NCI-H82 treated with DMSO at 0.1 percent for 48 hours (cell line): ENCODE measurements around the gene PAQR8.
"Not testable (repeated sequence)": the region's sequence is repeated elsewhere in the genome, so short reads cannot be mapped to it uniquely, and the experiment has no call there.

ENCODE experiments used
- DNase-seq: peaks from one replicate; lab custom pipeline; 2025; ENCODE audit not compliant: unreplicated experiment; lab: John Stamatoyannopoulos, UW

PAQR8 gene

GRCh38 chr6:52405243-52405642, 43.3 kb downstream of the PAQR8 start:
- DNase-seq = no peak

DNA sequence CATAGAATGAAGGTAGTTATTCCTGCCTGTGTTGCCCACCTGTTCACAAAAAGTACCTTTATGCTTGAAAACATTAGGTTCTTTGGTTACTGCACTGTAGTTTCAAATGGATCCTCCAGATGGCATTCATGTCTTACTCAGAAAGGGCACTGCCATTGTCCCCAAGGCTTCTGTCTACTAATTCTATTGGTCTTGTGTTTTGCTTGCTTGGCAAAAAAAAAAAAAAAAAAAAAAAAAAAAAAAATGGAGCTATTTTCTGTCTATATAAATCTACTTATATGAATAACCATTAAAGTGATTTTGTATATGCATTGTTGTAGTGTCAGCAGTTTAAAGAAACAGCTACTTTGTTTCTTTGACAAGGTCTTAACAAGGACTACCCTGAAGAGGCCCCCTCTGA, 45.5 kb downstream of the PAQR8 start:
- peak; percentile 18 for DNase-seq

DNA sequence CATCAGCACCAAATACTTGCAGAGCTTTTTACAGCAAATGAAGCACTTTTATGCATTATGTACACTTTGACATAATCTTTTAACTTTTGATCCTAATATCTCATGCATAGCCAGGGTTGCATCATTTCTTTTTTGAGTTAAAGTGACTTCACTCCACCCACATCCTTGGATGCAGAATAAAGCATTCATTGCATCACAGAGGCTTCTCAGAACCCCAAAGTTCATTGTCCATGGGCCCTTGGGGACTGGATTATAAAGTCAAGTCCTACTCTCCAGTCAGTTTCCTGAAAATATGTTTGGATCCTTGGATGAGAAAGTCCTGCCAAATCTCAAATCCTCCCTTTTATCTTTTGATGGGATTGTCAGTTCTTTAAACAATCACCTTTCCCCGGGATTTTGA, 47.5 kb downstream of the PAQR8 start:
- DNase-seq = no peak

- no peak for DNase-seq
Measured at GRCh38 chr6:52410979-52411378, 49.0 kb downstream of the PAQR8 start.

DNA sequence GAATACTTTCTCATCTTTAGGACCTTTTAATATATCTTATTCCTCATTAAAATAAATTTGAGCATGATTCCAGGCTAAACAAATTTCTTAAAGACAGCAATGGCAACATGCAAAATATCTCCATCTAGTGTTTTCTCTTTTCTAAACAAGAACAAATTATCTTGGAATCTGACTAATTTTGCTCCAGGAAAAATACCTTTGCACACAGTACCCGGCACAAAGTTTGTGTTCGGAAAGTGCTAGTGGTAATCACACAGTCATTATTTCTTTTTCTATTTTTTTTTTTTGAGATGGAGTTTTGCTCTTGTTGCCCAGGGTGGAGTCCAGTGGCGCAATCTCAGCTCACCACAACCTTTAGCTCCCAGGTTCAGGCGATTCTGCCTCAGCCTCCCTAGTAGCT, 50.0 kb downstream of the PAQR8 start:
- no peak for DNase-seq

- DNase-seq = no peak
Measured at GRCh38 chr6:52415333-52415732, 53.4 kb downstream of the PAQR8 start.

GRCh38 chr6:52415917-52416628, 54.1 kb downstream of the PAQR8 start:
- no peak for DNase-seq

- DNase-seq = peak; percentile 30
Measured at GRCh38 chr6:52416629-52417151, 54.7 kb downstream of the PAQR8 start.

GRCh38 chr6:52417675-52418111, 55.7 kb downstream of the PAQR8 start:
- DNase-seq = peak; percentile 69

DNA sequence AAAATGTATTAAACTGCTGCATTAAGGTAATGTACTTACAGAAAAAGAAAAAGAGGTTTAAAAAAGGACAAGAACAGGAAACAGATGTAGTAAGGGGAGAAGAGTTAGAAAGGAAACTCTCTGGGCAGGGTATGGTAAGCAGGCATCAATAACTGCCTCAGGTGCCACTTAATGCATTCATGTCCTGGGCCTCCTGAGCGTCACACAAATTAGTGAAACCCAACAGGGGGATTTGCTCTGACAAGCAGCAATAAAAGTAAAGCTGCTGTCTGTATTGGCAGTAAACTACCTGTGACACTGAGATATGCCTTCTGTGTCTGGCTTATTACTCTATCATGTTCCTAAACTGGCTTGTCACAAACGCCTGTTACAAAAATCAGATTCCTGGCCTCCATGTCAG, 56.7 kb downstream of the PAQR8 start:
- DNase-seq = no peak

DNA sequence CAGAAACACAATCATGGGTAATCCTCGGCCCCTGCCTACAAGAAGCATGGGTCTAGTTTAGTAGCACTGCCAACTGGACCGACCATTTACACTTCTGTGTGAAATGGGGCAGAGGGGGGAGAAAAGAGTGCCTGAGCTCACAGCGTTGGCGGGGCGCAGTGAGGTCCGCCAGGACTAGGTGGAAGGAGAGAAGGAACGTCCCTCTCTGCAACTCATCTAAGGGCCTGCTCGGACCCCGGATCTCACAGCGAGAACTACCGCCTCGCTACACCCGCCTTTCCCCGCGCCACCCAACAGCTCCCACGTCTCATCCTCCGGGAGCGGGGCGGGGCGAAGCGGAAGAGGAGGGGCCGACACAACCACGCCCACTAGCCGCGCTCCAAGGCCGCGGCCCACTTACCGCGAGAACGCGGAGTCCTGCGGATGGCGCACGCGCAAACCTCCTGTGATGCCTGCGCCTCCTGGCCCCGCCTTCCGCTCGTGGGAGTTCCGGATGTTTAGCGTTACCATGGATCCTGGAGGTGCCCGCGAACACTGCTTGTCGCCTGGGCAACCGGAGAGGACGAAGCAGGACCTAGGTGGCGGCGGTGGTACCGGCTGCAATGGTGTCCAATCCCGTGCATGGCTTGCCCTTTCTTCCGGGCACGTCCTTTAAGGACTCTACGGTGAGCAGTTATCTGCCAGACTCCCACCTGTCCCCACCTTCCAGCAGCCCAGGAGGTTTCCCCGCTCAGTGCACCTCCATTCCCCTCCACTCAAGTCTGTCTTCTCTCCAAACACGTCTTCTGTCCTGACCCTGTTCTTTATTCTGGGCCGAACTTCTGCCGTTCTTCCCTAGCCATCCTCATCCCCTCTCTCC, 58.1 kb downstream of the PAQR8 start, which contains the start of gene EFHC1:
TSS of gene EFHC1 (plus strand) at position 534 of the 859 bp plus-strand sequence. CDS start at position 603, 69 bp downstream.
- peak; percentile 95 for DNase-seq

DNA sequence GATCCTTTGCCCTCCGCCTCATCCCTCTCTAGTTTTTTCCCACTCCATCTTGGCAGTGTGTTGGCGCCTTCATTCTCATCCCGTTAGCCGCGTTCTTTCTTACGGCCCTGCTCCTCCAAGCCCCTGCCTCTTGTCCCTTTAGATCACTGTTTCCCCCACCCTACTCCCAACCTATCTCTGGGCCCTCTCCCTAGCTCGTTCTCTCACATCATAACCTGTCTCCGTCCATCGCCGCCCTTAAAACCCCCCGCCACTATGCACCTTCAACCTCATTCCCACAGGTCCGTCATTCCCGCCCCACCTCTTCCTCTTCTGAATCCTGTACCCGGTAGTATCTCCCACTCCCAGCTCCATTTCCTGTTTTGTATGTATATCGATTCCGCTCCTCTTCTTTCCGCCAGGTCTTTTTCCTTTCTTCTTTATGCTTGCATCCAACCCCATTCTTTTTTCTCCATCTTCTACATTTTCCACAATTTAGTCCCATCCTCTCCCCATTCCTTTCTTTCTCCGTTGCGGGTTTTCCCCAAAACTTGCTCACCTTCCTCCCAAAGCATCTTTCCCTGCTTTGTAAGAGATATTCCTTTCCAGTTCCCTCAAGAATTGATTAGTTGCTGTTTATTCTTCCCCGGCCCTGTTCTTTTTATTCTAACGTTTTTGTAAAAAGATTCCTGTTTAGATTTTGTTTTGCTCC, 58.9 kb downstream of the PAQR8 start:
- peak; percentile 54 for DNase-seq

DNA sequence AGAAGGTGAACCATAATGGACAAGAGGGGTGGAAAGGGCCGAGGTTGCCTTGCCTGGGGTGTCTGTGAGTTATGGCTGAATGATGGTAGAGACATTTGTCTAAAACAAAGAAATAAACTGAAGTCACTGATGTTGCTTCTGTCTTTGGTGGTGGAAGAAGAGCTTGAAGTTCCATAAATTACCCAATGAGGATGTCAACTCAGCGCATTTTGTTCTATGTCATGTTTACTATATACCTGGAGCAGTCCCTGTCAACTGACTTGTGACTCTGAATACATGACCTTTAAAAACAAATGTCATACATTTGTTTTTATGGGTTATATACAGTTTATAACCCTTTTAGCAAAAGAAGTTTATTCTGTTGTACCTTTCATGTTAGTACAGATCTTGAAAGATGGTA, 60.2 kb downstream of the PAQR8 start:
- DNase-seq = no peak

DNA sequence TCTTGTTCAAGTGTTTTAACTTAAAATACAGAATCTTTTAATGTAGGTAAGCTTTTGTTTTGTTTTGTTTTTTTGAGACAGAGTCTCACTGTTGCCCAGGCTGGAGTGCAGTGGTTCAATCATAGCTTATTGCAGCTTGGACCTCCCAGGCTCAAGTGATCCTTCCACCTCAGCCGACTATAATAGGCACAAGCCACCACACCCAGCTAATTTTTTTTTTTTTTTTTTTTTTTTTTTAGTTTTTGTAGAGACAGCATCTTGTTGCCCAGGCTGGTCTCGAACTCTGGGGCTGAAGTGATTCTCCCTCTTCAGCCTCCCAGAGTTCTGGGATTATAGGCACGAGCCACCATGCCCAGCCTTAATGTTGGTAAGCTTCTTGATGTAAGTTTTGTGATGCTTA, 61.5 kb downstream of the PAQR8 start:
- no peak for DNase-seq

DNA sequence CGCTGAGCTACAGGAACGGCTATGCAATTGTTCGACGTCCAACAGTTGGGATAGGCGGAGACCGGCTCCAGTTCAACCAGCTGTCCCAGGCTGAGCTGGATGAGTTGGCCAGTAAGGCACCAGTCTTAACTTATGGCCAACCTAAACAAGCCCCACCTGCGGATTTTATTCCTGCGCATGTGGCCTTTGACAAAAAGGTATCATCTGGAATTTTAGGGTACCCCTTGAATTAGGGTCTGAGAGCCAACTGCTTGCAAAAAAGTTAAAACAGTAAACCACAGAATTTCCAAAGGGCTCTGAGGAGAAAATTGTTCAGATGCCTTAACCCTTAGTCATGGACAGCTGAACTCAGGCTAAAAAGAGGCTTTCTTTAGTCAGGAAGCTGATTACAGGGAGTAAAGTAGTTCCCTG, 62.0 kb downstream of the PAQR8 start:
- DNase-seq = no peak

GRCh38 chr6:52424513-52424912, 62.6 kb downstream of the PAQR8 start:
- DNase-seq = no peak

GRCh38 chr6:52426667-52427066, 64.7 kb downstream of the PAQR8 start:
- no peak for DNase-seq

DNA sequence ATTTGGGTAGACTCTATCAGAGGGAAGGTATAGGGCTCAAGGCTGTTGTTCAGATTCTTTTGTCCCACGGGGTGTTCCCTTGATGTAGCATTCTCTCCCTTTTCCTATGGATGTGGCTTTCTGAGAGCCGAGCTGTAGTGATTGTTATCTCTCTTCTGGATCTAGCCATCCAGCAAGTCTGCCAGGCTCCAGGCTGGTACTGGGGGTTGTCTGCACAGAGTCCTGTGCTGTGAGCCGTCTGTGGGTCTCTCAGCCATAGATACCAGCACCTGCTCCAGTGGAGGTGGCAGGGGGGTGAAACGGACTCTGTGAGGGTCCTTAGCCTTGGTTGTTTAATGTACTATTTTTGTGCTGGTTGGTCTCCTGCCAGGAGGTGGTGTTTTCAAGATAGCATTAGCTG, 71.3 kb downstream of the PAQR8 start:
- DNase-seq = not testable (repeated sequence)

- no peak for DNase-seq
Measured at GRCh38 chr6:52435345-52435744, 73.4 kb downstream of the PAQR8 start.

- no peak for DNase-seq
Measured at GRCh38 chr6:52438926-52439325, 77.0 kb downstream of the PAQR8 start.

- DNase-seq = no peak
Measured at GRCh38 chr6:52454556-52454955, 92.6 kb downstream of the PAQR8 start.
